ENCODE measurements around the gene ABCC2. TPM values are rescaled to one million over a fixed set of nuclear protein-coding genes. Genes with fewer than 3 reads are reported as not detected.

ABCC2 gene
- total and polyA plus RNA-seq, 2 experiments from 2014 or later, result 0.45 to 2.4 TPM

DNA sequence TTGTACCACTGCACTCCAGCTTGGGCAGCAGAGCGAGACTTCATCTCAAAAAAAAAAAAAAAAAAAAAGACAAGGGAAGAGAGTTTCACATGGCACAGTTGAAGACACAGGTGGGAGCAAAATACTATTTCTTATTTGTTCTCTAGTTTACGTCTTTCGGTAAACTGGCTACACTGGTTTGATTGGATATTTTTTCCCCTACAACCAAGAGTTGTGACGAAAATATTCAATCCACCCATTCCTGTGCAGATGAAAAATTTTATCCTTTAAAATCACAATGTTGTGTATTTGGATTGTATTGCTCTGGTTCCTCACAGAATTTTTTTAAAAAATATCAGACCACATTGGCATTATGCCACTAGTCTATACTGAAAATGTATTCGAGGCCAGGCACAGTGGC is 14.5 kb upstream of the ABCC2 start:
- no peaks in the 10 kb centered on the region for H3K36me3 Mint-ChIP-seq (ENCODE audit: low read depth)
- no peak for DNase-seq (ENCODE audit: low spot score)
- TF ChIP-seq EZH2 (IDR thresholded peaks at IDR 0.05; ENCODE audit: low read depth, unreplicated experiment) (no peak), ZNF114 (CRISPR knock-in tag; IDR thresholded peaks at IDR 0.05) (no peak), NANOG (IDR thresholded peaks at IDR 0.05; ENCODE audit: borderline replicate concordance) (no peak)

DNA sequence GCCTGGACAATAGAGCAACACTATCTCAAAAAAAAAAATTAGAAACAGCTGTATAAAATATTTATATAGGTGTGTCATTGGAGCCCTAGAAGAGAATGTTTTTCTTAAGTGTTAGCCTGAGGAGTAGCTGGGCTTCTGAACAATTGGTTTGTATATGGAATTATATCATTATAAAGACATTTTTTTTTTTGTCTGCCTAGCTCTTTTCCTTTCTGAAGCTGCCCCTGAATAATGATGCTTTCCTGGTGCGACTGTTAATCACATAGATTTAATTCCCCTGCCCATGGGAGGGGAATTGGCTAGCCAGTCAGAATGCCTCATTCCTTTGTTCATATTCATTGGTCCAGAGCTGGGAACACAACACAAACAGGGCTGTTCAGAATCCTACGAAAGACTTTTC is 13.9 kb upstream of the ABCC2 start:
- Mint-ChIP-seq H3K9me3 (no peaks in the 10 kb centered on the region), H3K4me3 (no peak overlapping the region), H3K4me1 (no peaks in the 10 kb centered on the region), H3K36me3 (ENCODE audit: low read depth) (no peaks in the 10 kb centered on the region), H3K27ac (no peak overlapping the region), H3K27me3 (ENCODE audit: insufficient read depth, low read depth, poor library complexity) (no peaks in the 10 kb centered on the region)
- no peak overlapping the region for H2AFZ ChIP-seq
- H3K4me3 ChIP-seq, result no peak overlapping the region
- no peaks in the 10 kb centered on the region for H4K20me1 ChIP-seq (replicated peaks; ENCODE audit: insufficient read depth)
- no peak overlapping the region for H3K4me2 ChIP-seq
- H3K36me3 ChIP-seq (ENCODE audit: insufficient read depth), result no peaks in the 10 kb centered on the region
- H3K79me2 ChIP-seq (replicated peaks; ENCODE audit: insufficient read depth), result no peaks in the 10 kb centered on the region
- no peaks in the 10 kb centered on the region for H3K4me1 ChIP-seq (ENCODE audit: insufficient read depth)
- H3F3A ChIP-seq (replicated peaks; ENCODE audit: low read depth), result no peaks in the 10 kb centered on the region
- H3K27me3 ChIP-seq (ENCODE audit: insufficient read depth), result no peaks in the 10 kb centered on the region
- no peak for ATAC-seq
- no peak overlapping the region for H3K27ac ChIP-seq (ENCODE audit: low read depth)
- peaks cover 4% of the 10 kb centered on the region; the same call in 1 of the 2 replicates for H3K9me2 ChIP-seq (ENCODE audit: insufficient read depth)
- DNase-seq (ENCODE audit: low spot score), result no peak
- TF ChIP-seq, protein P1, sequence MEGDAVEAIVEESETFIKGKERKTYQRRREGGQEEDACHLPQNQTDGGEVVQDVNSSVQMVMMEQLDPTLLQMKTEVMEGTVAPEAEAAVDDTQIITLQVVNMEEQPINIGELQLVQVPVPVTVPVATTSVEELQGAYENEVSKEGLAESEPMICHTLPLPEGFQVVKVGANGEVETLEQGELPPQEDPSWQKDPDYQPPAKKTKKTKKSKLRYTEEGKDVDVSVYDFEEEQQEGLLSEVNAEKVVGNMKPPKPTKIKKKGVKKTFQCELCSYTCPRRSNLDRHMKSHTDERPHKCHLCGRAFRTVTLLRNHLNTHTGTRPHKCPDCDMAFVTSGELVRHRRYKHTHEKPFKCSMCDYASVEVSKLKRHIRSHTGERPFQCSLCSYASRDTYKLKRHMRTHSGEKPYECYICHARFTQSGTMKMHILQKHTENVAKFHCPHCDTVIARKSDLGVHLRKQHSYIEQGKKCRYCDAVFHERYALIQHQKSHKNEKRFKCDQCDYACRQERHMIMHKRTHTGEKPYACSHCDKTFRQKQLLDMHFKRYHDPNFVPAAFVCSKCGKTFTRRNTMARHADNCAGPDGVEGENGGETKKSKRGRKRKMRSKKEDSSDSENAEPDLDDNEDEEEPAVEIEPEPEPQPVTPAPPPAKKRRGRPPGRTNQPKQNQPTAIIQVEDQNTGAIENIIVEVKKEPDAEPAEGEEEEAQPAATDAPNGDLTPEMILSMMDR (conservative IDR thresholded peaks at IDR 0.05; ENCODE audit: low read depth in 2 of 2), result no peak
- TF ChIP-seq POLR2AphosphoS5 (IDR thresholded peaks at IDR 0.05; ENCODE audit: low read depth) (no peak), EZH2 (IDR thresholded peaks at IDR 0.05; ENCODE audit: low read depth, unreplicated experiment) (no peak), NANOG (IDR thresholded peaks at IDR 0.05; ENCODE audit: borderline replicate concordance) (no peak), CREB1 (CRISPR knock-in tag; IDR thresholded peaks at IDR 0.05; ENCODE audit: low read depth) (no peak), ZNF331 (CRISPR knock-in tag; IDR thresholded peaks at IDR 0.05; ENCODE audit: low read depth) (no peak), STAT1 (IDR thresholded peaks at IDR 0.05; ENCODE audit: unreplicated experiment) (no peak), EZH2phosphoT487 (IDR thresholded peaks at IDR 0.05; ENCODE audit: unreplicated experiment) (no peak), ZNF114 (CRISPR knock-in tag; IDR thresholded peaks at IDR 0.05) (no peak), JUNB (IDR thresholded peaks at IDR 0.05; ENCODE audit: unreplicated experiment) (no peak)
- TF ChIP-seq, protein P2, sequence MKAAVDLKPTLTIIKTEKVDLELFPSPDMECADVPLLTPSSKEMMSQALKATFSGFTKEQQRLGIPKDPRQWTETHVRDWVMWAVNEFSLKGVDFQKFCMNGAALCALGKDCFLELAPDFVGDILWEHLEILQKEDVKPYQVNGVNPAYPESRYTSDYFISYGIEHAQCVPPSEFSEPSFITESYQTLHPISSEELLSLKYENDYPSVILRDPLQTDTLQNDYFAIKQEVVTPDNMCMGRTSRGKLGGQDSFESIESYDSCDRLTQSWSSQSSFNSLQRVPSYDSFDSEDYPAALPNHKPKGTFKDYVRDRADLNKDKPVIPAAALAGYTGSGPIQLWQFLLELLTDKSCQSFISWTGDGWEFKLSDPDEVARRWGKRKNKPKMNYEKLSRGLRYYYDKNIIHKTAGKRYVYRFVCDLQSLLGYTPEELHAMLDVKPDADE (IDR thresholded peaks at IDR 0.05), result no peak
- TF ChIP-seq, protein P3, sequence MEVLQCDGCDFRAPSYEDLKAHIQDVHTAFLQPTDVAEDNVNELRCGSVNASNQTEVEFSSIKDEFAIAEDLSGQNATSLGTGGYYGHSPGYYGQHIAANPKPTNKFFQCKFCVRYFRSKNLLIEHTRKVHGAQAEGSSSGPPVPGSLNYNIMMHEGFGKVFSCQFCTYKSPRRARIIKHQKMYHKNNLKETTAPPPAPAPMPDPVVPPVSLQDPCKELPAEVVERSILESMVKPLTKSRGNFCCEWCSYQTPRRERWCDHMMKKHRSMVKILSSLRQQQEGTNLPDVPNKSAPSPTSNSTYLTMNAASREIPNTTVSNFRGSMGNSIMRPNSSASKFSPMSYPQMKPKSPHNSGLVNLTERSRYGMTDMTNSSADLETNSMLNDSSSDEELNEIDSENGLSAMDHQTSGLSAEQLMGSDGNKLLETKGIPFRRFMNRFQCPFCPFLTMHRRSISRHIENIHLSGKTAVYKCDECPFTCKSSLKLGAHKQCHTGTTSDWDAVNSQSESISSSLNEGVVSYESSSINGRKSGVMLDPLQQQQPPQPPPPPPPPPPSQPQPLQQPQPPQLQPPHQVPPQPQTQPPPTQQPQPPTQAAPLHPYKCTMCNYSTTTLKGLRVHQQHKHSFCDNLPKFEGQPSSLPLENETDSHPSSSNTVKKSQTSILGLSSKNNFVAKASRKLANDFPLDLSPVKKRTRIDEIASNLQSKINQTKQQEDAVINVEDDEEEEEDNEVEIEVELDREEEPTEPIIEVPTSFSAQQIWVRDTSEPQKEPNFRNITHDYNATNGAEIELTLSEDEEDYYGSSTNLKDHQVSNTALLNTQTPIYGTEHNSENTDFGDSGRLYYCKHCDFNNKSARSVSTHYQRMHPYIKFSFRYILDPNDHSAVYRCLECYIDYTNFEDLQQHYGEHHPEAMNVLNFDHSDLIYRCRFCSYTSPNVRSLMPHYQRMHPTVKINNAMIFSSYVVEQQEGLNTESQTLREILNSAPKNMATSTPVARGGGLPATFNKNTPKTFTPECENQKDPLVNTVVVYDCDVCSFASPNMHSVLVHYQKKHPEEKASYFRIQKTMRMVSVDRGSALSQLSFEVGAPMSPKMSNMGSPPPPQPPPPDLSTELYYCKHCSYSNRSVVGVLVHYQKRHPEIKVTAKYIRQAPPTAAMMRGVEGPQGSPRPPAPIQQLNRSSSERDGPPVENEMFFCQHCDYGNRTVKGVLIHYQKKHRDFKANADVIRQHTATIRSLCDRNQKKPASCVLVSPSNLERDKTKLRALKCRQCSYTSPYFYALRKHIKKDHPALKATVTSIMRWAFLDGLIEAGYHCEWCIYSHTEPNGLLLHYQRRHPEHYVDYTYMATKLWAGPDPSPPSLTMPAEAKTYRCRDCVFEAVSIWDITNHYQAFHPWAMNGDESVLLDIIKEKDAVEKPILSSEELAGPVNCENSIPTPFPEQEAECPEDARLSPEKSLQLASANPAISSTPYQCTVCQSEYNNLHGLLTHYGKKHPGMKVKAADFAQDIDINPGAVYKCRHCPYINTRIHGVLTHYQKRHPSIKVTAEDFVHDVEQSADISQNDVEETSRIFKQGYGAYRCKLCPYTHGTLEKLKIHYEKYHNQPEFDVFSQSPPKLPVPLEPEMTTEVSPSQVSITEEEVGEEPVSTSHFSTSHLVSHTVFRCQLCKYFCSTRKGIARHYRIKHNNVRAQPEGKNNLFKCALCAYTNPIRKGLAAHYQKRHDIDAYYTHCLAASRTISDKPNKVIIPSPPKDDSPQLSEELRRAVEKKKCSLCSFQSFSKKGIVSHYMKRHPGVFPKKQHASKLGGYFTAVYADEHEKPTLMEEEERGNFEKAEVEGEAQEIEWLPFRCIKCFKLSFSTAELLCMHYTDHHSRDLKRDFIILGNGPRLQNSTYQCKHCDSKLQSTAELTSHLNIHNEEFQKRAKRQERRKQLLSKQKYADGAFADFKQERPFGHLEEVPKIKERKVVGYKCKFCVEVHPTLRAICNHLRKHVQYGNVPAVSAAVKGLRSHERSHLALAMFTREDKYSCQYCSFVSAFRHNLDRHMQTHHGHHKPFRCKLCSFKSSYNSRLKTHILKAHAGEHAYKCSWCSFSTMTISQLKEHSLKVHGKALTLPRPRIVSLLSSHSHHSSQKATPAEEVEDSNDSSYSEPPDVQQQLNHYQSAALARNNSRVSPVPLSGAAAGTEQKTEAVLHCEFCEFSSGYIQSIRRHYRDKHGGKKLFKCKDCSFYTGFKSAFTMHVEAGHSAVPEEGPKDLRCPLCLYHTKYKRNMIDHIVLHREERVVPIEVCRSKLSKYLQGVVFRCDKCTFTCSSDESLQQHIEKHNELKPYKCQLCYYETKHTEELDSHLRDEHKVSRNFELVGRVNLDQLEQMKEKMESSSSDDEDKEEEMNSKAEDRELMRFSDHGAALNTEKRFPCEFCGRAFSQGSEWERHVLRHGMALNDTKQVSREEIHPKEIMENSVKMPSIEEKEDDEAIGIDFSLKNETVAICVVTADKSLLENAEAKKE (CRISPR knock-in tag; IDR thresholded peaks at IDR 0.05), result no peak

More for the DNA sequence above, 14.5 kb upstream of the ABCC2 start:
- no peak overlapping the region for H2AFZ ChIP-seq
- H3K27ac Mint-ChIP-seq, result no peak overlapping the region
- no peak overlapping the region for H3K27ac ChIP-seq (ENCODE audit: low read depth)
- no peaks in the 10 kb centered on the region for H4K20me1 ChIP-seq (replicated peaks; ENCODE audit: insufficient read depth)
- no peaks in the 10 kb centered on the region for H3K4me1 ChIP-seq (ENCODE audit: insufficient read depth)
- no peaks in the 10 kb centered on the region for H3K9me3 Mint-ChIP-seq
- no peak overlapping the region for H3K4me2 ChIP-seq
- no peaks in the 10 kb centered on the region for H3F3A ChIP-seq (replicated peaks; ENCODE audit: low read depth)
- no peaks in the 10 kb centered on the region for H3K79me2 ChIP-seq (replicated peaks; ENCODE audit: insufficient read depth)
- peaks cover 4% of the 10 kb centered on the region; the same call in 1 of the 2 replicates for H3K9me2 ChIP-seq (ENCODE audit: insufficient read depth)
- no peak overlapping the region for H3K4me3 Mint-ChIP-seq
- H3K36me3 ChIP-seq (ENCODE audit: insufficient read depth), result no peaks in the 10 kb centered on the region
- H3K4me1 Mint-ChIP-seq, result no peaks in the 10 kb centered on the region
- no peaks in the 10 kb centered on the region for H3K27me3 Mint-ChIP-seq (ENCODE audit: insufficient read depth, low read depth, poor library complexity)
- H3K27me3 ChIP-seq (ENCODE audit: insufficient read depth), result no peaks in the 10 kb centered on the region
- H3K4me3 ChIP-seq, result no peak overlapping the region
- no peak for ATAC-seq

Data from GM23338 (cell line).